Erythroblast (primary cell): ENCODE data around the gene CRYGA.

Source experiments
- GATA1 ChIP-seq: IDR thresholded peaks from 2 replicates; pipeline ENCODE4 v1.6.1; 2011; ENCODE audit warnings: low read depth, mild to moderate bottlenecking, control low read depth, low read length, moderate library complexity
- POLR2A ChIP-seq: IDR thresholded peaks from 2 replicates; pipeline ENCODE4 v1.6.1; 2011; ENCODE audit warnings: mild to moderate bottlenecking, low read length

GRCh38 chr2:208183972-208184705 lies 20.8 kb upstream of the CRYGA start:
- no peak for TF ChIP-seq POLR2A
- no peak for TF ChIP-seq GATA1
